ENCODE data around the gene PBX4. TPM values are rescaled to one million over a fixed set of nuclear protein-coding genes. Genes with fewer than 3 reads are reported as not detected.
A peak's percentile ranks its signal among the peaks of the same experiment; 100 is the strongest.

Gene PBX4
- total and polyA plus RNA-seq, 8 donors: 2.0 to 60.7 (median 4.9) TPM; not detected in 1

DNA sequence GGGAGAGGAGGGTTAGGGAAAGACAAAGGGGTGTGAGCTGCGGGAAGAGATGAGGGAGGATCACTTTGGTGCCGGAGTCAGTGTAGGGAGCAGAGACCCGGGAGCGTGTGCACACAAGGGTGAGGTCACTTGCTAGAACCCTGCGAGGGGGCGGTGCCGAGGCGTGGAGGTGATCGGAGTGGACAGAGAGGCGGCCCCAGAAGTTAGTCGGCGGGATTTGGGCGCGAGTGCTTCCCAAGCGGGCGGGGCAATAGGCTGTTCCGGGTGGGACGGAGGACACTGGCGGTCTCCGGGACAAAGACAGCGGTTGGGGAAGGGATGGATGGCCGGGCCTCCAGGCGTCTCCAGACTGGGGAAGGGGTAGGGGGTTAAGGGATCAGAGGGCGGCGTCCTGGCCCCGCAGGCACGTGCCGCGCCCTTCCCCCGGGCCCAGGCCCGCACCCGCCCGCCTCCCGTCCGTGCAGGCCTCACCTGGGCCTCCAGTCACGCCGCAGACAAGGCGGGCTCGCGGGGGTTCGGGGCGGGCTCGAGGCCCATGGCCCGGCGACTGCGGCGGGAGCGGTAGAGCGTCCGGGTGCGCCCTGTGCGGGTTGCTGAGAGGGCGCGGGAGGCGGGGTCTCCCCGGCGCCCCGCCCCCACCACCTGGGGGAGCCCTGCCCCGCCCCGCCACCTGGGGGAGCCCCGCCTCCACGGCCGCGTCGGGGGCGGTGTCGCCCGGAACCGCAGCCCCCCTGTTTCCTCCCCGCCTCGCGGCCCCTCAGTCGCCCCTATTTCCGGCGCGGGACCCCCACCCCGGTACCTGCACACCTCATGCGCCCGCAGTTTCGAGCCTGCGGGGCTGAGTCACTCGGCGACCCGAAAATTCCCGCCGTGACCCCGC is 9.4 kb upstream of the PBX4 start, which contains the start of gene LPAR2:
Gene LPAR2 (minus strand): TSS at position 600 of the 880 bp plus-strand sequence. CDS start 945 bp downstream, outside the sequence.
- 0 to 2% (median 1%) methylated on average over 24 to 87 of the region's 87 CpGs for WGBS, 5 donors
- DNase-seq: peak; percentile 87 to 90
- TF ChIP-seq POLR2AphosphoS5 (IDR thresholded peaks at IDR 0.05): peak in 2 of 3 donors; percentile 43 to 49
- no peak for TF ChIP-seq EP300 (IDR thresholded peaks at IDR 0.05)
- TF ChIP-seq POLR2A (IDR thresholded peaks at IDR 0.05): no peak
- Histone ChIP-seq H3K4me3 (peak within 1 kb of the TSS; percentile 59 to 71 (median 60)), H3K27me3 (peaks cover 0 to 24% (median 0%) of the 10 kb centered on the region in 3 donors), H3K36me3 (peaks cover 0 to 49% (median 30%) of the 10 kb centered on the region in 4 donors), H3K27ac (peak within 1 kb of the TSS; percentile 79 to 95 (median 88)), H3K9me3 (no peaks in the 10 kb centered on the region), H3K4me1 (peaks cover 13 to 34% (median 30%) of the 10 kb centered on the region in 4 donors)
- intact Hi-C loops (cut with DNase I; ENCODE audit: low total_unique reads): no loop called here

DNA sequence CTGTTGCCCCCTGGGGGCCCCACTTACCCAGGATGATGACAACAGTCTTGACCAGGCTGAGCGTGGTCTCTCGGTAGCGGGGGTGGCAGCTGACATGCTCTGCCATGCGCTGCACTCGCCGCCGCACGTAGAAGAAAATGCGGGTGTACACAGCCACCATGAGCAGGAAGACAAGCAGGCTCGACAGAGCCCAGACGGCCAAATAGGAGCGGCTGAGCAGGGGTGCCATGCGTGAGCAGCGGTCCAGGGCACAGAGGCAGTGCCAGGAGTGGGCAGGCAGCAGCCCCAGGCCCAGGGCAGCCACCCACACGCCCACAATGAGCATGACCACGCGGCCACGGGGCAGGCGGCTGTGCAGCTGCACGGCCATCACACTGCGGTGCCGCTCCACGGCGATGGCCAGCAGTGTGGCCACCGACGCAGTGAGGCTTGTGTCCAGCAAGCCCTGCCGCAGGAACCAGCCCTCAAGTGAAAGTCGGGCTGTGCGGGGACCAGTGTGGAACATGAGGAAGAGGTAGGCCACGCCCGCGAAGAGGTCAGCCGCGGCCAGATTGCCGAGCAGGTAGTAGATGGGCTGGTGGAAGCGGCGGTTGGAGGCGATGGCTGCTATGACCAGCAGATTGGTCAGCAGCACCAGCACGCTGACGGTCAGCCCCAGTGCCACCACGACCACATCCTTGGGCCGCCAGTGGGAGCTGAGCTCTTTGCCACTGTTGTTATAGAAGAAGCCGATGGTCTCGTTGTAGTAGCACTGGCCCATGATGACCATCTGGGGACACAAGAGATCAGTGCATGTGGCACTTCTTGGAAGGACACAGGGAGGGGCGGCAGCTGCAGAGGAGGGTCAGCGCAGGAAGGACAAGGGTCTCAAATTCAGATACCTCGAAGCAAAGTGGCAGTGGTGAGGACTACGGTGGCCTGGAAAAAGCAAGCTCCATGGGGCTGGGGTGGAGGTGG is 8.3 kb upstream of the PBX4 start:
- Histone ChIP-seq H3K36me3 (peaks cover 0 to 40% (median 21%) of the 10 kb centered on the region in 4 donors), H3K4me1 (peaks cover 13 to 34% (median 30%) of the 10 kb centered on the region in 4 donors), H3K27me3 (peaks cover 0 to 24% (median 0%) of the 10 kb centered on the region in 3 donors), H3K4me3 (peak overlapping the region; percentile 59 to 71 (median 60)), H3K27ac (peak overlapping the region; percentile 79 to 95 (median 88)), H3K9me3 (no peaks in the 10 kb centered on the region)
- TF ChIP-seq, protein P1, sequence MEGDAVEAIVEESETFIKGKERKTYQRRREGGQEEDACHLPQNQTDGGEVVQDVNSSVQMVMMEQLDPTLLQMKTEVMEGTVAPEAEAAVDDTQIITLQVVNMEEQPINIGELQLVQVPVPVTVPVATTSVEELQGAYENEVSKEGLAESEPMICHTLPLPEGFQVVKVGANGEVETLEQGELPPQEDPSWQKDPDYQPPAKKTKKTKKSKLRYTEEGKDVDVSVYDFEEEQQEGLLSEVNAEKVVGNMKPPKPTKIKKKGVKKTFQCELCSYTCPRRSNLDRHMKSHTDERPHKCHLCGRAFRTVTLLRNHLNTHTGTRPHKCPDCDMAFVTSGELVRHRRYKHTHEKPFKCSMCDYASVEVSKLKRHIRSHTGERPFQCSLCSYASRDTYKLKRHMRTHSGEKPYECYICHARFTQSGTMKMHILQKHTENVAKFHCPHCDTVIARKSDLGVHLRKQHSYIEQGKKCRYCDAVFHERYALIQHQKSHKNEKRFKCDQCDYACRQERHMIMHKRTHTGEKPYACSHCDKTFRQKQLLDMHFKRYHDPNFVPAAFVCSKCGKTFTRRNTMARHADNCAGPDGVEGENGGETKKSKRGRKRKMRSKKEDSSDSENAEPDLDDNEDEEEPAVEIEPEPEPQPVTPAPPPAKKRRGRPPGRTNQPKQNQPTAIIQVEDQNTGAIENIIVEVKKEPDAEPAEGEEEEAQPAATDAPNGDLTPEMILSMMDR (IDR thresholded peaks at IDR 0.05): no peak
- TF ChIP-seq EP300 (IDR thresholded peaks at IDR 0.05) (no peak), POLR2A (IDR thresholded peaks at IDR 0.05) (no peak), POLR2AphosphoS5 (IDR thresholded peaks at IDR 0.05) (no peak)
- intact Hi-C loops (cut with DNase I; ENCODE audit: low total_unique reads): no loop called here
- 81 to 88% (median 84%) methylated on average over 47 to 48 of the region's 48 CpGs for WGBS, 5 donors
- DNase-seq: peak; percentile 27 to 38

DNA sequence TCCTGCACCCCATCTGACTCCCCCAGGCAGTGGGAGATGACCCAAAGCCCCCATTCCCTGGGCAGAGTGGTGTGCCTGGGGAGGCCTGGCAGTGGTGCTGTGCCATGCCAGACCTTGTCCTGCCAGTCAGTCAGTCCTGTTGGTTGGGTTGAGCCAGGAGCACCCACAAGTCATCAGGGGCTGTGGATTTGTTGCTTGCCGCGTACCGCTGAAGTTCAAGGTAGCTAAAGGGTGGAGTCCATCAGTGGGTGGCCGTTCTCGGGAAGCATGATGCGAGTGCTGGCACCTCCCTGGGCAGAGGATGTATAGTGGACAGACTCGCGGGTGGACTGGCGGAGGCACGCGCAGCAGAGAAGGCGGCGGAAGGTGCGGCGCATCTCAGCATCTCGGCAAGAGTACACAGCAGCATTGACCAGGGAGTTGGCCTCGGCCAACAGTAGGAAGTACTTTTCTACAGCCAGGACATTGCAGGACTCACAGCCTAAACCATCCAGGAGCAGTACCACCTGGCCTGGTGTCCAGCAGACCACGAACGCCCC is 5.6 kb upstream of the PBX4 start:
- H3K4me3 ChIP-seq: no peak overlapping the region
- TF ChIP-seq POLR2AphosphoS5 (IDR thresholded peaks at IDR 0.05) (no peak), POLR2A (IDR thresholded peaks at IDR 0.05) (no peak), EP300 (IDR thresholded peaks at IDR 0.05) (no peak)
- TF ChIP-seq, protein P1 (IDR thresholded peaks at IDR 0.05): no peak
- DNase-seq: no peak
- H3K4me1 ChIP-seq: peaks cover 13 to 42% (median 37%) of the 10 kb centered on the region in 4 donors
- H3K36me3 ChIP-seq: peaks cover 0 to 19% (median 12%) of the 10 kb centered on the region in 4 donors
- H3K27me3 ChIP-seq: peaks cover 0 to 24% (median 0%) of the 10 kb centered on the region in 3 donors
- no peaks in the 10 kb centered on the region for H3K9me3 ChIP-seq
- WGBS, 5 donors: 91 to 95% (median 93%) methylated on average over 18 to 19 of the region's 19 CpGs
- no peak overlapping the region for H3K27ac ChIP-seq
- intact Hi-C loops (cut with DNase I; ENCODE audit: low total_unique reads): no loop called here

DNA sequence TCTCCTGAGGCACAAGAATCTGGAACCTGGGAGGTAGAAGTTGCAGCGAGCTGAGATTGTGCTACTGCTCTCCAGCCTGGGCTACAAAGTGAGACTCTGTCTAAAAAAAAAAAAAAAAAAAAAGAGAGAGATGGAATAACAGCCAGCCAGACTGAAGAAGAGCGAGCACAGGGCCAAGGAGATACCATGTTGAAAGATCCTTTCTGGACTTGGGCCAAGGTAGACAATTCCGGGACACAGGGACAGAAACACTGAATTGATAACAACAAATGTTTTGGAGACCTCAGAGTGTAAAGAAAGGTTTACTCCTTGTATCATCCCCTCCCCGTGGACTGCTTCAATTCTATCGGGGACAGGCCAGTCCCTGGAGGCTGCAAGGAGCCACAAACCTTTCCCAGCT is 4.9 kb upstream of the PBX4 start:
- no peak for DNase-seq
- H3K27ac ChIP-seq: no peak overlapping the region
- TF ChIP-seq POLR2A (IDR thresholded peaks at IDR 0.05) (no peak), EP300 (IDR thresholded peaks at IDR 0.05) (no peak), POLR2AphosphoS5 (IDR thresholded peaks at IDR 0.05) (no peak)
- TF ChIP-seq, protein P1 (IDR thresholded peaks at IDR 0.05): no peak
- WGBS, 5 donors: 80 to 93% (median 86%) methylated on average over 5 of the region's 5 CpGs
- no peak overlapping the region for H3K4me3 ChIP-seq
- no peaks in the 10 kb centered on the region for H3K9me3 ChIP-seq
- peaks cover 17 to 40% (median 37%) of the 10 kb centered on the region in 4 donors for H3K4me1 ChIP-seq
- peaks cover 0 to 19% (median 12%) of the 10 kb centered on the region in 4 donors for H3K36me3 ChIP-seq
- intact Hi-C loops (cut with DNase I; ENCODE audit: low total_unique reads): no loop called here
- H3K27me3 ChIP-seq: peaks cover 0 to 19% (median 0%) of the 10 kb centered on the region in 3 donors

All from stomach (tissue), 9 donors.